Measurements from ENCODE around the gene KIF5A.
"Not testable (repeated sequence)": the region's sequence is repeated elsewhere in the genome, so short reads cannot be mapped to it uniquely, and the experiment has no call there.

Gene KIF5A

DNA sequence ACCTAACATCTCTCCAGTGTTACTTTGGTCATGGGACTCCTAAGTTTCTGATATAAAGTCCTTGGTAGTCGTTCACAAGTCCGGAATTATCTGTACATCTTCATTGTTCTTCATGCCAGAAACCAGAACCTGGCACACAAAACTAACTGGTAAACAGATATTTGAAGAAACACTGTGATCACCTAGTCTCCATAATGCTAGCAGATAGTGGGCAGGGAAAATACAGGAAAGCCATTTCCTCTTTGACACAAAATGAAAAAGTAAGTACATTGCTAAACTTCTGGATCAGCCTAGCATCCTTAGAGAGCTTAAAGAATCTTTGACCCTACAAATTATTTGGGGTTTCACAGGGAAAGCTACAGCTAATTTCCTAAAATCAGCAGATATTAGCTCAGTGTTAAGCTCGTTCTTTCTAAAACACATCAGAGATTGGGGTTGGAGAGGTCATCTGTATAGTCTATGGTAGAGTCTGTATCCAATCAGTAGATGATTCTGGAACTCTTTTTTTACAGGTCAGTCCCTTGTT is 34.4 kb upstream of the KIF5A start:
- Histone ChIP-seq H3K27ac (ENCODE audit: insufficient read depth in 1 of 2, low read depth in 1 of 2, low read length in 2 of 2, poor library complexity in 1 of 2, severe bottlenecking in 2 of 2) (no peak overlapping the region), H3K27me3 (replicated peaks in 2 of 5; ENCODE audit: control insufficient read depth in 4 of 5, insufficient read depth in 5 of 5, low read length in 4 of 5) (no peaks in the 10 kb centered on the region), H3K4me3 (ENCODE audit: control insufficient read depth in 1 of 7, extremely low read depth in 1 of 7, insufficient read depth in 4 of 7, low read depth in 2 of 7, low read length in 6 of 7) (no peak overlapping the region), H3K9me3 (ENCODE audit: control extremely low read depth in 1 of 5, control insufficient read depth in 4 of 5, insufficient read depth in 2 of 5, low read depth in 1 of 5, low read length in 4 of 5) (no peaks in the 10 kb centered on the region), H3K4me1 (ENCODE audit: control extremely low read depth in 1 of 4, control insufficient read depth in 4 of 4, insufficient read depth in 4 of 4, low read length in 3 of 4) (peaks cover 0 to 21% (median 17%) of the 10 kb centered on the region in 4 experiments), H3K36me3 (ENCODE audit: control insufficient read depth in 4 of 4, insufficient read depth in 4 of 4, low read length in 3 of 4) (peaks cover 28 to 73% (median 58%) of the 10 kb centered on the region in 4 experiments)
- DNase-seq, result no peak
- ChIA-PET POLR2A (interaction anchor here (0.8 to 2.8 kb wide), 8 partner anchors 9 to 421 kb away, joined by 3 to 19 read pairs (median 4); partner anchors contain the start of genes ARHGAP9 and DCTN2), CTCF (interaction anchor here (0.9 to 5.3 kb wide), 11 partner anchors 11 to 57 kb away, joined by 3 to 22 read pairs (median 5); partner anchors contain the start of genes DCTN2 and GLI1)
- 94% methylated on average over 3 of the region's 3 CpGs for WGBS (ENCODE audit: insufficient coverage)

GRCh38 chr12:57515934-57516541 is 33.8 kb upstream of the KIF5A start:
- peaks cover 28 to 68% (median 57%) of the 10 kb centered on the region in 4 experiments for H3K36me3 ChIP-seq (ENCODE audit: control insufficient read depth in 4 of 4, insufficient read depth in 4 of 4, low read length in 3 of 4)
- WGBS (ENCODE audit: insufficient coverage), result 97% methylated on average over 6 of the region's 11 CpGs
- peaks cover 0 to 25% (median 20%) of the 10 kb centered on the region in 4 experiments for H3K4me1 ChIP-seq (ENCODE audit: control extremely low read depth in 1 of 4, control insufficient read depth in 4 of 4, insufficient read depth in 4 of 4, low read length in 3 of 4)
- H3K9me3 ChIP-seq (ENCODE audit: control extremely low read depth in 1 of 5, control insufficient read depth in 4 of 5, insufficient read depth in 2 of 5, low read depth in 1 of 5, low read length in 4 of 5), result no peaks in the 10 kb centered on the region
- no peaks in the 10 kb centered on the region for H3K27me3 ChIP-seq (replicated peaks in 2 of 5; ENCODE audit: control insufficient read depth in 4 of 5, insufficient read depth in 5 of 5, low read length in 4 of 5)
- POLR2A ChIA-PET, result interaction anchor here (0.8 to 2.8 kb wide), 11 partner anchors 9 to 420 kb away, joined by 3 to 19 read pairs (median 4); partner anchors contain the start of genes ARHGAP9, DCTN2 and MARS1
- H3K27ac ChIP-seq (ENCODE audit: insufficient read depth in 1 of 2, low read depth in 1 of 2, low read length in 2 of 2, poor library complexity in 1 of 2, severe bottlenecking in 2 of 2), result peak overlapping the region in 1 of 2 experiments; percentile 27
- no peak overlapping the region for H3K4me3 ChIP-seq (ENCODE audit: control insufficient read depth in 1 of 7, extremely low read depth in 1 of 7, insufficient read depth in 4 of 7, low read depth in 2 of 7, low read length in 6 of 7)
- DNase-seq, result peak in 2 of 3 donors; percentile 35 to 42
- CTCF ChIA-PET, result interaction anchor here (0.9 to 5.3 kb wide), 12 partner anchors 11 to 109 kb away, joined by 3 to 22 read pairs (median 5); partner anchors contain the start of genes ARHGAP9, DCTN2 and GLI1

DNA sequence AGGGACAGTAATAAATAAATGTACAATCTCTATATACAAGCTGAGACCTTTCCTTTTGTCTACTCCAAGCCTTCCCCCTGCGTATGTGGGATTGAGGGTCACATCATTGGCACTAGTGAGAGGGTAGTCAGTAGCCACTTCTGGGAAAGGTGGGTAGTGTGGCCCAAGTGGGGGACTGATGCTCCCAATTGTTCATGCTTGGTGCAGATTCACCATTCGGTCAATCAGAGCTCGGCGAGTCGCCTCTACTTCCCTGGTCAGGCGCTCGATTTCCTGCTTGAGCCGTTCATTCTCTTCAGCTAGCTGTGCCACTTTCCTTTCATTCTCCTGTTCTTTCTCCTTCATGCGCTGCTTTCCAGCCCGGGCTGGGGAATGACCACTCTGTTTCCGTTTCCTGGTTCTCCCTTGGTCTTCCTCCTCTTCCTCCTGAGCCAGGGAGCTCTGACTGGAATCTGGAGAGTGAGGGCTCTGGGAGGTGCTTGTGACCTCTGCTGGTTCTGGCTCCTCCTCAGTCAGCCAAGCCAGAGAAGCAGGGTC is 33.2 kb upstream of the KIF5A start:
- no peak for DNase-seq
- Histone ChIP-seq H3K4me1 (ENCODE audit: control extremely low read depth in 1 of 4, control insufficient read depth in 4 of 4, insufficient read depth in 4 of 4, low read length in 3 of 4) (peaks cover 4 to 31% (median 27%) of the 10 kb centered on the region in 4 experiments), H3K36me3 (ENCODE audit: control insufficient read depth in 4 of 4, insufficient read depth in 4 of 4, low read length in 3 of 4) (peaks cover 26 to 62% (median 51%) of the 10 kb centered on the region in 4 experiments), H3K27ac (ENCODE audit: insufficient read depth in 1 of 2, low read depth in 1 of 2, low read length in 2 of 2, poor library complexity in 1 of 2, severe bottlenecking in 2 of 2) (peak overlapping the region in 1 of 2 experiments; percentile 37), H3K27me3 (replicated peaks in 2 of 5; ENCODE audit: control insufficient read depth in 4 of 5, insufficient read depth in 5 of 5, low read length in 4 of 5) (no peaks in the 10 kb centered on the region), H3K4me3 (ENCODE audit: control insufficient read depth in 1 of 7, extremely low read depth in 1 of 7, insufficient read depth in 4 of 7, low read depth in 2 of 7, low read length in 6 of 7) (no peak overlapping the region), H3K9me3 (ENCODE audit: control extremely low read depth in 1 of 5, control insufficient read depth in 4 of 5, insufficient read depth in 2 of 5, low read depth in 1 of 5, low read length in 4 of 5) (no peaks in the 10 kb centered on the region)
- CTCF ChIA-PET, result interaction anchor here (0.5 to 5.3 kb wide), 10 partner anchors 20 to 247 kb away, joined by 3 to 22 read pairs (median 5); partner anchors contain the start of genes ARHGAP9, DCTN2 and GLI1
- POLR2A ChIA-PET, result interaction anchor here (1.1 to 2.8 kb wide), 6 partner anchors 17 to 103 kb away, joined by 3 to 19 read pairs (median 4); partner anchors contain the start of genes ARHGAP9, DCTN2 and MARS1
- WGBS (ENCODE audit: insufficient coverage), result 93% methylated on average over 9 of the region's 11 CpGs

DNA sequence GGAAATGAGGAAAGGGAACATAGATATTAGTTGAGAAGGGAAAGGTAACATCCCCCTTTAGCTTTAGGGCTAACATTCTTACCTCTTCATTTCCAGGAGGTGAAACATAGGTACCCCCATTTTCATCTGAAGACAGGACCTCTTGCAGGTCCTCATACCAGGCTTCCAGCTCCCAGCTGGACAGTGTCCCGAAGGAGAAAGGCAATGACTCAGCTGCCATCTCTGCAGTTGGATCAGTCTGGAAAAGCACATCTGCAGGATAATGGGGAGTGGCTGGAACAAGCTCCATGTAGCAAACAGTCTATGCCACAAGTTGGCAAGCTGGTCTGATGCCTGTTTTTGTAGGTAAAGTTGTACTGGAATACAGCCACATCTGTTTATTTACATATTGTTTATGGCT is 32.7 kb upstream of the KIF5A start:
- no peak overlapping the region for H3K4me3 ChIP-seq (ENCODE audit: control insufficient read depth in 1 of 7, extremely low read depth in 1 of 7, insufficient read depth in 4 of 7, low read depth in 2 of 7, low read length in 6 of 7)
- no peaks in the 10 kb centered on the region for H3K27me3 ChIP-seq (replicated peaks in 2 of 5; ENCODE audit: control insufficient read depth in 4 of 5, insufficient read depth in 5 of 5, low read length in 4 of 5)
- DNase-seq, result no peak
- H3K4me1 ChIP-seq (ENCODE audit: control extremely low read depth in 1 of 4, control insufficient read depth in 4 of 4, insufficient read depth in 4 of 4, low read length in 3 of 4), result peaks cover 7 to 36% (median 32%) of the 10 kb centered on the region in 4 experiments
- H3K27ac ChIP-seq (ENCODE audit: insufficient read depth in 1 of 2, low read depth in 1 of 2, low read length in 2 of 2, poor library complexity in 1 of 2, severe bottlenecking in 2 of 2), result peak overlapping the region in 1 of 2 experiments; percentile 37
- ChIA-PET CTCF (interaction anchor here (0.5 to 5.3 kb wide), 6 partner anchors 29 to 246 kb away, joined by 4 to 22 read pairs (median 5); partner anchors contain the start of genes ARHGAP9 and DCTN2), POLR2A (interaction anchor here (1.1 to 2.8 kb wide), 5 partner anchors 17 to 36 kb away, joined by 3 to 19 read pairs (median 5); partner anchors contain the start of genes ARHGAP9, DCTN2 and MARS1)
- H3K36me3 ChIP-seq (ENCODE audit: control insufficient read depth in 4 of 4, insufficient read depth in 4 of 4, low read length in 3 of 4), result peaks cover 22 to 57% (median 46%) of the 10 kb centered on the region in 4 experiments
- H3K9me3 ChIP-seq (ENCODE audit: control extremely low read depth in 1 of 5, control insufficient read depth in 4 of 5, insufficient read depth in 2 of 5, low read depth in 1 of 5, low read length in 4 of 5), result no peaks in the 10 kb centered on the region
- 100% methylated on average over 1 of the region's 1 CpG for WGBS (ENCODE audit: insufficient coverage)

DNA sequence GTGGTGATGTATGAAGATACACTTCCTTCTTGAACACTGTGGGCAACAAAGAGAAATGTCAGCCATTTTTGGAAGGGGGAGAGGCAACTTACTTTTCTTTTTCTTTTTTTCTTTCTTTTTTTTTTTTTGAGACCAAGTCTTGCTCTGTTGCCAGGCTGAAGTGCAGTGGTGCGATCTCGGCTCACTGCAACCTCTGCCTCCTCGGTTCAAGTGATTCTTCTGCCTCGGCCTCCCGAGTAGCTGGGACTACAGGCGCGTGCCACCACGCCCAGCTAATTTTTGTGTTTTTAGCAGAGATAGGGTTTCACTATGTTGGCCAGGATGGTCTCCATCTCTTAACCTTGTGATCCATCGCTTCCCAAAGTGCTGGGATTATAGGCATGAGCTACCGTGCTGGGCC is 32.1 kb upstream of the KIF5A start:
- POLR2A ChIA-PET, result interaction anchor here (0.6 to 1.9 kb wide), 5 partner anchors 25 to 267 kb away, joined by 3 to 6 read pairs (median 4); partner anchors contain the start of gene STAC3
- DNase-seq; H3K9me3 ChIP-seq (ENCODE audit: control extremely low read depth in 1 of 5, control insufficient read depth in 4 of 5, insufficient read depth in 2 of 5, low read depth in 1 of 5, low read length in 4 of 5); H3K4me3 ChIP-seq (ENCODE audit: control insufficient read depth in 1 of 7, extremely low read depth in 1 of 7, insufficient read depth in 4 of 7, low read depth in 2 of 7, low read length in 6 of 7); H3K27me3 ChIP-seq (replicated peaks in 2 of 5; ENCODE audit: control insufficient read depth in 4 of 5, insufficient read depth in 5 of 5, low read length in 4 of 5): not testable (repeated sequence)
- CTCF ChIA-PET, result interaction anchor here (1.6 to 5.3 kb wide), 3 partner anchors 37 to 107 kb away, joined by 4 to 22 read pairs (median 5); partner anchors contain the start of gene ARHGAP9
- peak overlapping the region in 1 of 2 experiments; percentile 37 for H3K27ac ChIP-seq (ENCODE audit: insufficient read depth in 1 of 2, low read depth in 1 of 2, low read length in 2 of 2, poor library complexity in 1 of 2, severe bottlenecking in 2 of 2)
- peaks cover 18 to 52% (median 41%) of the 10 kb centered on the region in 4 experiments for H3K36me3 ChIP-seq (ENCODE audit: control insufficient read depth in 4 of 4, insufficient read depth in 4 of 4, low read length in 3 of 4)
- H3K4me1 ChIP-seq (ENCODE audit: control extremely low read depth in 1 of 4, control insufficient read depth in 4 of 4, insufficient read depth in 4 of 4, low read length in 3 of 4), result peaks cover 7 to 37% (median 34%) of the 10 kb centered on the region in 4 experiments
- WGBS (ENCODE audit: insufficient coverage), result 99% methylated on average over 10 of the region's 10 CpGs

- Histone ChIP-seq H3K27ac (ENCODE audit: insufficient read depth in 1 of 2, low read depth in 1 of 2, low read length in 2 of 2, poor library complexity in 1 of 2, severe bottlenecking in 2 of 2) (peak overlapping the region in 1 of 2 experiments; percentile 100), H3K4me1 (ENCODE audit: control extremely low read depth in 1 of 4, control insufficient read depth in 4 of 4, insufficient read depth in 4 of 4, low read length in 3 of 4) (peaks cover 9 to 40% (median 37%) of the 10 kb centered on the region in 4 experiments), H3K4me3 (ENCODE audit: control insufficient read depth in 1 of 7, extremely low read depth in 1 of 7, insufficient read depth in 4 of 7, low read depth in 2 of 7, low read length in 6 of 7) (peak overlapping the region in 3 of 7 experiments; percentile 84 to 98 (median 96)), H3K27me3 (replicated peaks in 2 of 5; ENCODE audit: control insufficient read depth in 4 of 5, insufficient read depth in 5 of 5, low read length in 4 of 5) (no peaks in the 10 kb centered on the region), H3K36me3 (ENCODE audit: control insufficient read depth in 4 of 4, insufficient read depth in 4 of 4, low read length in 3 of 4) (peaks cover 15 to 45% (median 36%) of the 10 kb centered on the region in 4 experiments), H3K9me3 (ENCODE audit: control extremely low read depth in 1 of 5, control insufficient read depth in 4 of 5, insufficient read depth in 2 of 5, low read depth in 1 of 5, low read length in 4 of 5) (no peaks in the 10 kb centered on the region)
- WGBS (ENCODE audit: insufficient coverage), result 100% methylated on average over 6 of the region's 8 CpGs
- ChIA-PET POLR2A (interaction anchor here (0.6 to 2.9 kb wide), 11 partner anchors 12 to 267 kb away, joined by 3 to 14 read pairs (median 4); partner anchors contain the start of genes ARHGAP9, DCTN2 and STAC3), CTCF (interaction anchor here (1.5 to 5.3 kb wide), 3 partner anchors 11 to 42 kb away, joined by 3 to 22 read pairs (median 5); partner anchors contain the start of gene ARHGAP9)
- DNase-seq, result no peak
Observed at GRCh38 chr12:57518176-57518919, 31.5 kb upstream of the KIF5A start.

Data from common myeloid progenitor, CD34-positive (primary cell).